Activated B cell treated with CpG ODN at 0.5 μM for 24 hours (primary cell): ENCODE measurements around the gene MTHFD2L. TPM values are rescaled to one million over a fixed set of nuclear protein-coding genes. Genes with fewer than 3 reads are reported as not detected.

Experiments
- ATAC-seq: fragments of 200-7000 bp; cut with Tn5 transposase; one replicate; pipeline ENCODE4 v1.10.0; 2021; ENCODE audit warnings: low read depth, mild to moderate bottlenecking, moderate library complexity
- CTCF ChIA-PET: fragments of 350-600 bp; sonication (Branson Sonifier 250); formaldehyde crosslinking; loops from one replicate; lab custom pipeline; 2021; ENCODE audit warnings: antibody characterized with exemption; lab: Charles Lee
- POLR2A ChIA-PET: fragments of 350-600 bp; sonication (Branson Sonifier 250); formaldehyde crosslinking; loops from one replicate; lab custom pipeline; 2021; ENCODE audit warnings: antibody characterized with exemption; lab: Charles Lee
- DNase-seq: peaks from one replicate; pipeline ENCODE4 v3.0.0; 2022
- H3K27ac Mint-ChIP-seq: one replicate; pipeline ENCODE4 v1.8.0; 2020; ENCODE audit warnings: mixed read lengths
- H3K27me3 Mint-ChIP-seq: one replicate; pipeline ENCODE4 v1.8.0; 2021; ENCODE audit warnings: mixed read lengths
- H3K36me3 Mint-ChIP-seq: one replicate; pipeline ENCODE4 v1.8.0; 2021; ENCODE audit warnings: low read depth, mixed read lengths
- H3K4me1 Mint-ChIP-seq: one replicate; pipeline ENCODE4 v1.8.0; 2021; ENCODE audit warnings: mixed read lengths
- H3K4me3 Mint-ChIP-seq: one replicate; pipeline ENCODE4 v1.8.0; 2020; ENCODE audit warnings: mild to moderate bottlenecking, mixed read lengths
- H3K9me3 Mint-ChIP-seq: one replicate; pipeline ENCODE4 v1.8.0; 2020; ENCODE audit warnings: mixed read lengths
- CTCF ChIP-seq: fragments of 200-600 bp; IDR thresholded peaks from one replicate; pipeline ENCODE4 v1.8.0; 2022; ENCODE audit warnings: antibody characterized with exemption, mild to moderate bottlenecking
- intact Hi-C: fragments of 100-400 bp; cut with micrococcal nuclease; formaldehyde crosslinking; loops from one replicate; pipeline ENCODE4 v1.15.1; 2024
- total RNA-seq: library from RNA; stranded (reverse); gene quantifications from 2 replicates; pipeline ENCODE4 v1.2.3, GENCODE V29; 2022

The MTHFD2L gene
- total RNA-seq, 1 donor from 2014 or later = 14.3 TPM

- TF ChIP-seq CTCF = no peak
- H3K9me3 Mint-ChIP-seq = no peaks in the 10 kb centered on the region
- no peaks in the 10 kb centered on the region for H3K27me3 Mint-ChIP-seq
- ChIA-PET CTCF (interaction anchor here (1.5 kb wide), 1 partner anchor 8 kb away, joined by 5 read pairs; no protein-coding TSS in a partner anchor), POLR2A (no interaction called here)
- no peak overlapping the region for H3K27ac Mint-ChIP-seq
- ATAC-seq (no peak), DNase-seq (no peak)
- peaks cover 5% of the 10 kb centered on the region for H3K36me3 Mint-ChIP-seq
- intact Hi-C loops = no loop called here
- no peak overlapping the region for H3K4me3 Mint-ChIP-seq
- no peaks in the 10 kb centered on the region for H3K4me1 Mint-ChIP-seq
Measured at GRCh38 chr4:74181219-74181618, 23.3 kb downstream of the MTHFD2L start.

- Mint-ChIP-seq H3K36me3 (no peaks in the 10 kb centered on the region), H3K4me3 (no peak overlapping the region), H3K4me1 (no peaks in the 10 kb centered on the region), H3K27me3 (no peaks in the 10 kb centered on the region), H3K9me3 (no peaks in the 10 kb centered on the region), H3K27ac (no peak overlapping the region)
- intact Hi-C loops = loop anchor here (1.0 to 2.0 kb wide), 6 partner anchors 39 to 486 kb away; no protein-coding TSS in a partner anchor
- no peak for TF ChIP-seq CTCF
- ChIA-PET POLR2A (interaction anchor here (0.7 kb wide), 1 partner anchor 256 kb away, joined by 3 read pairs; the partner anchor contains the start of gene AREG), CTCF (interaction anchor here (0.6 to 3.2 kb wide), 18 partner anchors 8 to 486 kb away, joined by 3 to 16 read pairs (median 4); no protein-coding TSS in a partner anchor)
- DNase-seq = no peak
- no peak for ATAC-seq
Measured at GRCh38 chr4:74188912-74189311, 31.0 kb downstream of the MTHFD2L start.

GRCh38 chr4:74189331-74190043, 31.6 kb downstream of the MTHFD2L start:
- no peaks in the 10 kb centered on the region for H3K4me1 Mint-ChIP-seq
- intact Hi-C loops = loop anchor here (1.0 to 2.0 kb wide), 6 partner anchors 39 to 486 kb away; no protein-coding TSS in a partner anchor
- TF ChIP-seq CTCF = no peak
- POLR2A ChIA-PET = interaction anchor here (0.7 kb wide), 1 partner anchor 255 kb away, joined by 3 read pairs; the partner anchor contains the start of gene AREG
- H3K9me3 Mint-ChIP-seq = no peaks in the 10 kb centered on the region
- ATAC-seq (peak; percentile 56), DNase-seq (no peak)
- H3K4me3 Mint-ChIP-seq = no peak overlapping the region
- no peak overlapping the region for H3K27ac Mint-ChIP-seq
- H3K27me3 Mint-ChIP-seq = no peaks in the 10 kb centered on the region
- CTCF ChIA-PET = interaction anchor here (0.6 to 3.2 kb wide), 21 partner anchors 9 to 486 kb away, joined by 3 to 16 read pairs (median 4); no protein-coding TSS in a partner anchor
- H3K36me3 Mint-ChIP-seq = no peaks in the 10 kb centered on the region

GRCh38 chr4:74190332-74190731, 32.4 kb downstream of the MTHFD2L start:
- no peak for ATAC-seq
- Mint-ChIP-seq H3K4me3 (no peak overlapping the region), H3K9me3 (no peaks in the 10 kb centered on the region), H3K27me3 (no peaks in the 10 kb centered on the region), H3K4me1 (no peaks in the 10 kb centered on the region), H3K36me3 (no peaks in the 10 kb centered on the region), H3K27ac (no peak overlapping the region)
- TF ChIP-seq CTCF = no peak
- DNase-seq = no peak
- intact Hi-C loops = no loop called here
- ChIA-PET CTCF (interaction anchor here (1.0 to 3.2 kb wide), 5 partner anchors 13 to 485 kb away, joined by 4 to 16 read pairs (median 6); no protein-coding TSS in a partner anchor), POLR2A (no interaction called here)

- Mint-ChIP-seq H3K4me1 (no peaks in the 10 kb centered on the region), H3K27ac (no peak overlapping the region), H3K27me3 (no peaks in the 10 kb centered on the region), H3K4me3 (no peak overlapping the region), H3K36me3 (no peaks in the 10 kb centered on the region), H3K9me3 (no peaks in the 10 kb centered on the region)
- DNase-seq (no peak), ATAC-seq (no peak)
- POLR2A ChIA-PET = no interaction called here
- CTCF ChIA-PET = interaction anchor here (1.0 to 3.2 kb wide), 5 partner anchors 13 to 485 kb away, joined by 4 to 16 read pairs (median 6); no protein-coding TSS in a partner anchor
- intact Hi-C loops = no loop called here
- no peak for TF ChIP-seq CTCF
Measured at GRCh38 chr4:74190919-74191397, 33.0 kb downstream of the MTHFD2L start.
